A673 (cell line): ENCODE data around the gene TTC38. TPM values are rescaled to one million over a fixed set of nuclear protein-coding genes. Genes with fewer than 3 reads are reported as not detected.

Experiments
- BruUV-seq: library from RNA; stranded (reverse); fragments of 400-500 nt; replicated peaks from 2 replicates; lab custom pipeline; 2021; lab: Mats Ljungman, UMichigan
- CTCF ChIA-PET: fragments of 300-600 bp; sonication (Branson Sonifier 250); formaldehyde crosslinking; loops from one replicate; lab custom pipeline; 2022; ENCODE audit warnings: antibody characterized with exemption; lab: Charles Lee
- POLR2A ChIA-PET: fragments of 300-600 bp; sonication (Branson Sonifier 250); formaldehyde crosslinking; loops from one replicate; lab custom pipeline; 2022; ENCODE audit warnings: antibody characterized with exemption; ENCODE audit not compliant: low non-redundant PET; lab: Charles Lee
- DNase-seq: peaks from one replicate; pipeline ENCODE4 v3.0.0-alpha.2; 2015; ENCODE audit warnings: low spot score
- H3K27ac ChIP-seq: fragments of 200-600 bp; sonication (generic); 2 replicates; pipeline ENCODE4 v1.5.1; 2016; ENCODE audit warnings: mixed run types, low read depth, mild to moderate bottlenecking, mixed read lengths, antibody characterized with exemption, low read length; ENCODE audit not compliant: poor library complexity, severe bottlenecking
- H3K27me3 ChIP-seq: fragments of 200-600 bp; sonication (generic); replicated peaks from 2 replicates; pipeline ENCODE4 v1.6.1; 2017; ENCODE audit warnings: mixed run types, low read depth, mild to moderate bottlenecking, mixed read lengths, antibody characterized with exemption, low read length; ENCODE audit not compliant: insufficient read depth, poor library complexity
- H3K36me3 ChIP-seq: fragments of 200-600 bp; sonication (generic); 2 replicates; pipeline ENCODE4 v1.6.1; 2016; ENCODE audit warnings: mixed run types, mild to moderate bottlenecking, mixed read lengths, antibody characterized with exemption, low read length; ENCODE audit not compliant: insufficient read depth, poor library complexity, severe bottlenecking
- H3K4me1 ChIP-seq: fragments of 200-600 bp; sonication (generic); 2 replicates; pipeline ENCODE4 v1.6.1; 2017; ENCODE audit warnings: mixed run types, mild to moderate bottlenecking, mixed read lengths, antibody characterized with exemption, low read length; ENCODE audit not compliant: insufficient read depth, poor library complexity, severe bottlenecking
- H3K4me3 ChIP-seq: fragments of 200-600 bp; sonication (generic); 2 replicates; pipeline ENCODE4 v1.5.1; 2016; ENCODE audit warnings: low read depth, mixed run types, mild to moderate bottlenecking, mixed read lengths, low read length; ENCODE audit not compliant: poor library complexity, severe bottlenecking
- H3K9me3 ChIP-seq: fragments of 200-600 bp; sonication (generic); 2 replicates; pipeline ENCODE4 v1.6.1; 2016; ENCODE audit warnings: mixed run types, low read depth, mild to moderate bottlenecking, mixed read lengths, antibody characterized with exemption, low read length; ENCODE audit not compliant: poor library complexity, severe bottlenecking
- EZH2 ChIP-seq: fragments of 200-600 bp; sonication (generic); IDR thresholded peaks from 2 replicates; pipeline ENCODE4 v1.6.1; 2017; ENCODE audit warnings: borderline replicate concordance, low read depth, mild to moderate bottlenecking, mixed read lengths, antibody characterized with exemption, low read length; ENCODE audit not compliant: poor library complexity, severe bottlenecking
- intact Hi-C: fragments of 100-400 bp; cut with micrococcal nuclease; formaldehyde crosslinking; loops from one replicate; pipeline ENCODE4 v1.10.0; 2022; ENCODE audit not compliant: unreplicated experiment
- total RNA-seq: library from RNA; stranded (reverse); gene quantifications from 2 replicates; pipeline ENCODE4 v1.2.3, GENCODE V29; 2021
- TF ChIP-seq, protein P1 (sequence below): fragments of 300-800, 200-600 bp; sonication (generic); conservative IDR thresholded peaks from 2 replicates; pipeline ENCODE4 v1.5.1; 2017; ENCODE audit warnings: low read depth, mild to moderate bottlenecking, antibody characterized with exemption, low read length, moderate library complexity, mixed read lengths

TTC38 gene
- total RNA-seq, 1 experiment from 2014 or later, result 11.4 TPM

DNA sequence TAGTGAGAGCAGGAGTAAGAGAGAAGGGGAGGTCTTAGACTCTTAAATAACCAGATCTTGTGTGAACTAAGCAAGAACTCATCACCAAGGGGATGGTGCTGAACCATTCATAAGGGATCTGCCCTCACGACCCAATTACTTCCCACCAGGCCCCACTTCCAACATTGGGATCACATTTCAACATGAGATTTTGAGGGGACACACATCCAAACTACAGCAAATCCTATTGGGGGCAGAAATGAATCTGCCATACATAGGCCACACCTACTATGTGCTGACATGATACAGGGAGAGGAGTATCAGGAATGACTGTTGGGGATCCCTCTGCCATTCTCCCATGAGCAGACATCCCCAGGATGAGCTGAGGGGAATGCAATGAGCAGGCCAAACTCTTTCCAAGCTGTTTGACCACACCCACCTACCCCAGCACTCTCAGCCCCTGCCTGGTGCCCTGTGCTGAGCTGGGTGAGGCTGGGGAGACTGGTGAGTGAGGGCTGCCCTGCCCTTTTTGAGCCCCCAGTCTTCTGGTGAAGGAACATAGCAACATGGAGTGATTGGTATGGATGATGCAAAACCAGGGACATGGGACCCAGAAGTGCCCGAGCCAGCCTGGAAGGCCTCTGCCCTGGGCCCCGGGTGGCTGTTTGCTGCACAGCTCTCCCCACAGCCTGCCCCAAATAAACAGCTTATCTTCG lies 27.6 kb downstream of the TTC38 start:
- POLR2A ChIA-PET, result interaction anchor here (0.5 kb wide), 1 partner anchor 116 kb away, joined by 3 read pairs; no protein-coding TSS in a partner anchor
- peak overlapping the region; percentile 79 for H3K4me3 ChIP-seq

DNA sequence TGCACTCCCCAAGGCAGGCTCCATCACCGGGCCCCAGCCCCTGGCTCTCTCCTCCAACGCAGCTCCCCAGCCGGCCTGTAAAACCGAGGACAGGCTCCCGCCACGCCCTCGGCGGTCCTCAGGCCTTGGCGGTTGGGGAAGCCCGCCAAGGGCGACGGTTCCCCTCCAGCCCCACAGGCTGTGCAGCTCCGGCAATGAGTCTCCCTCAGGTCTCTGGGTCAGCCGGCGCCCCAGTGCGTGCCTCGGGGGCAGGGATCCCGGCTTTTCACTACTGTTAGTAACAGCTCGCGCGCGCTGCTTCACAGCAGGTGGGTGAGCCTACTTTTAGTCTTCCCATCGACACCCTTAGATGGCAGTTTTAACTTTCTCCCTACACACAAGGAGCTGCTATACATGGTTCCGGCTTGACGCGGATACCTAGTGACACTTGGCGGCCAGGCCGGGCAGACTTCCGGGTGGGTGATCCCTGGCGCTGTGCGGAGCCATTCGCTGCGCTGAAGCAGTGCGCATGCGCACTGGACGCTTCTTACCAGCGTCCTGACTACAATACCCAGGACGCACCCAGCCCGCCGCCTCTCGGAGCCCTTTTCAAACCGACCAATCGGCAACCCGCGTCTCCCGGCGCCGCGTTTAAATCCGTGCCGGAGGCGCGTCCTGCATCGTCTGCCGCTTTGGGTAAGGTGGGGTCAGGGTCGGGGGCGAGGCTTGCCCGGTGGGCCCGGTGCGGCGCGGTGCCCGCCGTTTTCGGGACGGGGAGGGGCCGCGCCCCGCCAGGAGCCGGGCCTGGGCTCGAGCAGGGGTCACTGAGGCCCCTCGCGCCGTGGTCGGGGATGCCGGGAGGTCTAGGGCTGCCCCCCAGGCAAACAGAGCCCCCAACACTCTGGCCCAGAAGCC lies 28.7 kb downstream of the TTC38 start, which contains the start of gene GTSE1:
Gene GTSE1 (plus strand): TSS at position 614 of the 894 bp plus-strand sequence. CDS start 531 bp downstream, outside the sequence.
- no peaks in the 10 kb centered on the region for H3K9me3 ChIP-seq
- ChIA-PET POLR2A (no interaction called here), CTCF (interaction anchor here (1.0 kb wide), 1 partner anchor 174 kb away, joined by 4 read pairs; no protein-coding TSS in a partner anchor)
- peak within 1 kb of the TSS; percentile 79 for H3K4me3 ChIP-seq
- peaks cover 28% of the 10 kb centered on the region for H3K4me1 ChIP-seq
- BruUV-seq, result no TSS peak
- peak within 1 kb of the TSS; percentile 86 for H3K27ac ChIP-seq
- intact Hi-C loops, result loop anchor here (1.0 to 2.0 kb wide), 2 partner anchors 46 to 174 kb away; partner anchors contain the start of gene CDPF1
- H3K27me3 ChIP-seq, result no peaks in the 10 kb centered on the region
- TF ChIP-seq, protein P1, sequence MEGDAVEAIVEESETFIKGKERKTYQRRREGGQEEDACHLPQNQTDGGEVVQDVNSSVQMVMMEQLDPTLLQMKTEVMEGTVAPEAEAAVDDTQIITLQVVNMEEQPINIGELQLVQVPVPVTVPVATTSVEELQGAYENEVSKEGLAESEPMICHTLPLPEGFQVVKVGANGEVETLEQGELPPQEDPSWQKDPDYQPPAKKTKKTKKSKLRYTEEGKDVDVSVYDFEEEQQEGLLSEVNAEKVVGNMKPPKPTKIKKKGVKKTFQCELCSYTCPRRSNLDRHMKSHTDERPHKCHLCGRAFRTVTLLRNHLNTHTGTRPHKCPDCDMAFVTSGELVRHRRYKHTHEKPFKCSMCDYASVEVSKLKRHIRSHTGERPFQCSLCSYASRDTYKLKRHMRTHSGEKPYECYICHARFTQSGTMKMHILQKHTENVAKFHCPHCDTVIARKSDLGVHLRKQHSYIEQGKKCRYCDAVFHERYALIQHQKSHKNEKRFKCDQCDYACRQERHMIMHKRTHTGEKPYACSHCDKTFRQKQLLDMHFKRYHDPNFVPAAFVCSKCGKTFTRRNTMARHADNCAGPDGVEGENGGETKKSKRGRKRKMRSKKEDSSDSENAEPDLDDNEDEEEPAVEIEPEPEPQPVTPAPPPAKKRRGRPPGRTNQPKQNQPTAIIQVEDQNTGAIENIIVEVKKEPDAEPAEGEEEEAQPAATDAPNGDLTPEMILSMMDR, result peak; percentile 39
- no peak for TF ChIP-seq EZH2
- DNase-seq, result peak; percentile 99
- H3K36me3 ChIP-seq, result peaks cover 28% of the 10 kb centered on the region

More for the DNA sequence above, 27.6 kb downstream of the TTC38 start:
- no peak for DNase-seq
- Histone ChIP-seq H3K36me3 (peaks cover 18% of the 10 kb centered on the region), H3K9me3 (no peaks in the 10 kb centered on the region), H3K4me1 (peaks cover 28% of the 10 kb centered on the region), H3K27ac (no peak overlapping the region), H3K27me3 (no peaks in the 10 kb centered on the region)
- intact Hi-C loops, result no loop called here
- no peak for TF ChIP-seq EZH2
- TF ChIP-seq, protein P1, result no peak
- CTCF ChIA-PET, result interaction anchor here (0.6 kb wide), 1 partner anchor 431 kb away, joined by 8 read pairs; no protein-coding TSS in a partner anchor
- BruUV-seq, result no TSS peak

DNA sequence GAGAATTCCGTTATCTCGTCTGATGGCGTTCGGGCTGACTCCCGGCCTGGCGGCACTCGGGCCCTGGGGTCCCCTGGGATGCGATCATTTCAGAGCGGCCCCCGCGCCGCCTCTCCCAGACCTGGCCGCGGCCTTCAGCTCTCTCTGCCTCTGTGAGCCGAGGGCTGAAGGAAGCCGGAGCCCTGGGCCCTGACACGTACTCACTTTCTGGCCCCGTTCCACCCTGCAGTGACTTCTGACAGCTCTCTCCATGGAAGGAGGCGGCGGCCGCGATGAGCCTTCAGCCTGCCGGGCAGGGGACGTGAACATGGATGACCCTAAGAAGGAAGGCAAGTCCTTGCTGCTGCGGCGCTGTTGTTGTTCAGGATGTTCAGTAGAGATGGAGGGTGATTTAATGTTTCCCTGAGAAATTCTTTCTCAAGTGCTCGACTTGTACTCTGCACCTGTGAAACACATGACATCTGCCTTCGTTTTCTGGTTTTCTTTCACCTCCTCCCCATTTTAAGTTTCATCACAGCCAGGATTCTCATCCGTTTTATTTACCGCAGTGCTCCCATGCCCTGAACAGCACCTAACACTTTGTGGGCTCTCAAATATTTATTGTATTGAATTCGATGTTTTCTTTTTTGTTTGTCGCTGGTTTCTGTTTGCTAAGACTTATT lies 29.5 kb downstream of the TTC38 start:
- POLR2A ChIA-PET, result no interaction called here
- Histone ChIP-seq H3K4me1 (peaks cover 28% of the 10 kb centered on the region), H3K4me3 (peak overlapping the region; percentile 79), H3K27ac (peak overlapping the region; percentile 86), H3K36me3 (peaks cover 34% of the 10 kb centered on the region), H3K9me3 (no peaks in the 10 kb centered on the region), H3K27me3 (no peaks in the 10 kb centered on the region)
- CTCF ChIA-PET, result no interaction called here
- intact Hi-C loops, result loop anchor here (2.0 kb wide), 1 partner anchor 46 kb away; the partner anchor contains the start of gene CDPF1
- peak; percentile 31 for DNase-seq
- TF ChIP-seq EZH2, result no peak
- TF ChIP-seq, protein P1, result no peak
- TSS peak; percentile 52 for BruUV-seq
